ENCODE results near the gene NAMPT. TPM values are rescaled to one million over a fixed set of nuclear protein-coding genes. Genes with fewer than 3 reads are reported as not detected.
"Not testable (repeated sequence)": the region's sequence is repeated elsewhere in the genome, so short reads cannot be mapped to it uniquely, and the experiment has no call there.

The NAMPT gene
- total and polyA plus RNA-seq, 11 donors: 34.4 to 573 (median 131) TPM

- WGBS, 4 donors: 67 to 75% (median 73%) methylated on average over 3 of the region's 3 CpGs
- Histone ChIP-seq H3K27me3 (peaks cover 0 to 3% (median 0%) of the 10 kb centered on the region in 9 donors), H3K27ac (no peak overlapping the region), H3K36me3 (no peaks in the 10 kb centered on the region), H3K4me3 (no peak overlapping the region), H3K4me1 (no peaks in the 10 kb centered on the region), H3K9me3 (peaks cover 0 to 20% (median 2%) of the 10 kb centered on the region in 12 donors)
- DNase-seq: no peak
- intact Hi-C loops (cut with DNase I): no loop called here
- TF ChIP-seq POLR2A (IDR thresholded peaks at IDR 0.05) (no peak), CTCF (IDR thresholded peaks at IDR 0.05) (no peak)
- ATAC-seq: no peak
Observed at GRCh38 chr7:106305732-106306131, 20.9 kb upstream of the NAMPT start.

DNA sequence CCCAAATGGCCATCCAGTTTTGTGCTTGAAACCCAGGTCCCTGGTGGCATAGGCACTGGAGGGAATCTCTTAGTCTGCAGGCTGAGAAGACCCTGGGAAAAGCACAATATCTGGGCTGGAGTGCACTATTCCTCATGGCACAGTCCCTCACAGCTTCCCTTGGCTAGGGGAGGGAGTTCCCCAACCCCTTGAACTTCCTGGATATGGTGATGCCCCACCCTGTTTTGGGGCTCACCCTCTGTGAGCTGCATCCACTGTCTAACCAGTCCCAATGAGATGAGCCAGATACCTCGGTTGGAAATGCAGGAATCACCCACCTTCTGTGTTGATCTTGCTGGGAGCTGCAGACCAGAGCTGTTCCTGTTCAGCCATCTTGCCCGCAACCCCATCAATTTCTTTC is 19.8 kb upstream of the NAMPT start:
- Histone ChIP-seq H3K4me3 (no peak overlapping the region), H3K9me3 (peaks cover 0 to 20% (median 2%) of the 10 kb centered on the region in 12 donors), H3K36me3 (no peaks in the 10 kb centered on the region), H3K27ac (no peak overlapping the region), H3K27me3 (peaks cover 0 to 3% (median 0%) of the 10 kb centered on the region in 9 donors), H3K4me1 (no peaks in the 10 kb centered on the region)
- WGBS, 4 donors: 71 to 88% (median 75%) methylated on average over 2 of the region's 2 CpGs
- DNase-seq (no peak), ATAC-seq (no peak)
- TF ChIP-seq POLR2A (IDR thresholded peaks at IDR 0.05) (no peak), CTCF (IDR thresholded peaks at IDR 0.05) (no peak)
- intact Hi-C loops (cut with DNase I): no loop called here

DNA sequence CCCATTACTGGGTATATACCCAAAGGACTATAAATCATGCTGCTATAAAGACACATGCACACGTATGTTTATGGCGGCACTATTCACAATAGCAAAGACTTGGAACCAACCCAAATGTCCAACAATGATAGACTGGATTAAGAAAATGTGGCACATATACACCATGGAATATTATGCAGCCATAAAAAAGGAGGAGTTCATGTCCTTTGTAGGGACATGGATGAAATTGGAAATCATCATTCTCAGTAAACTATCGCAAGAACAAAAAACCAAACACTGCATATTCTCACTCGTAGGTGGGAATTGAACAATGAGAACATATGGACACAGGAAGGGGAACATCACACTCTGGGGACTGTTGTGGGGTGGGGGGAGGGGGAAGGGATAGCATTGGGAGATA is 13.8 kb upstream of the NAMPT start:
- intact Hi-C loops (cut with DNase I); H3K27ac ChIP-seq; H3K27me3 ChIP-seq; ATAC-seq; H3K4me3 ChIP-seq; H3K4me1 ChIP-seq; DNase-seq; H3K36me3 ChIP-seq: not testable (repeated sequence)
- 86 to 100% (median 92%) methylated on average over 1 to 2 of the region's 4 CpGs for WGBS, 4 donors
- H3K9me3 ChIP-seq: peaks cover 0 to 17% (median 2%) of the 10 kb centered on the region in 12 donors

GRCh38 chr7:106298155-106298554 is 13.4 kb upstream of the NAMPT start:
- DNase-seq; H3K27me3 ChIP-seq; H3K4me1 ChIP-seq; H3K27ac ChIP-seq; ATAC-seq; H3K4me3 ChIP-seq; intact Hi-C loops (cut with DNase I); H3K36me3 ChIP-seq: not testable (repeated sequence)
- 83 to 85% methylated on average over 1 to 2 of the region's 4 CpGs; no CpG with 5 or more reads in 2 of the 4 donors for WGBS, 4 donors
- H3K9me3 ChIP-seq: peaks cover 0 to 14% (median 2%) of the 10 kb centered on the region in 12 donors

DNA sequence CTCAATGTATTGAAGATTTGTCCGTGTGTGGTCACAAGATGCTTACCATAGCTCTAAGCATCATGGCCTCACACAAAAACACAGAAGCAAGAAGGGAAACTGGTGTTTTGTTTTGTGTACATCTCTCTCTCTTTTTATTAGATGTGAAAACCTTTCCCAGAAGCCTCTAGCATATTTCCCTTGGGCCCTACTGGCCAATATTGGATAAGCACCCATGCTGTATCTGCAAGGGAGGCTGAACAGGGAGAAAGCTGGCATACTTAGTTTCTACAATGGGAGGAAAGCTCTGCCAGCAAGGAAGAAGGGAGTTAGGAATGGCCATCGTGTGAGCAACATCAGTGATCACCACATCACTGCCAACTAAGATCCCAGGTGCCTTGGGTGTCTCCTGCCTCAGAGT is 9.6 kb upstream of the NAMPT start:
- ATAC-seq: no peak
- Histone ChIP-seq H3K27ac (no peak overlapping the region), H3K4me3 (no peak overlapping the region), H3K36me3 (no peaks in the 10 kb centered on the region), H3K9me3 (no peaks in the 10 kb centered on the region), H3K4me1 (no peaks in the 10 kb centered on the region), H3K27me3 (no peaks in the 10 kb centered on the region)
- intact Hi-C loops (cut with DNase I): no loop called here
- DNase-seq: no peak
- TF ChIP-seq CTCF (IDR thresholded peaks at IDR 0.05) (no peak), POLR2A (IDR thresholded peaks at IDR 0.05) (no peak)
- WGBS, 4 donors: 59 to 67% (median 66%) methylated on average over 2 of the region's 2 CpGs

All from heart left ventricle (tissue), 16 donors.